WTC11 (cell line): ENCODE results near the gene TCEAL4. TPM values are rescaled to one million over a fixed set of nuclear protein-coding genes. Genes with fewer than 3 reads are reported as not detected.

Source experiments
- ATAC-seq: fragments of 200-7000 bp; cut with Tn5 transposase; 2 replicates; pipeline ENCODE4 v1.10.0; 2021; ENCODE audit warnings: mild to moderate bottlenecking, moderate library complexity
- CTCF ChIA-PET: fragments of 300-600 bp; sonication (Branson Sonifier 250); formaldehyde crosslinking; loops from one replicate; lab custom pipeline; 2021; ENCODE audit warnings: antibody characterized with exemption; lab: Charles Lee
- POLR2A ChIA-PET: fragments of 350-600 bp; sonication (Branson Sonifier 250); formaldehyde crosslinking; loops from one replicate; lab custom pipeline; 2021; ENCODE audit warnings: antibody characterized with exemption; lab: Charles Lee
- DNase-seq: peaks from one replicate; pipeline ENCODE4 v3.0.0; 2021; ENCODE audit warnings: low spot score
- H3K27ac Mint-ChIP-seq: 2 replicates; pipeline ENCODE4 v1.8.0; 2021; ENCODE audit warnings: mixed read lengths
- H3K27me3 Mint-ChIP-seq: 2 replicates; pipeline ENCODE4 v1.8.0; 2021; ENCODE audit warnings: low read depth, mild to moderate bottlenecking, moderate library complexity, mixed read lengths
- H3K36me3 Mint-ChIP-seq: 2 replicates; pipeline ENCODE4 v1.8.0; 2021; ENCODE audit warnings: mixed read lengths
- H3K4me1 Mint-ChIP-seq: 2 replicates; pipeline ENCODE4 v1.8.0; 2022; ENCODE audit warnings: mixed read lengths
- H3K4me3 Mint-ChIP-seq: 2 replicates; pipeline ENCODE4 v1.8.0; 2021; ENCODE audit warnings: mild to moderate bottlenecking, moderate library complexity, mixed read lengths
- H3K9me3 Mint-ChIP-seq: 2 replicates; pipeline ENCODE4 v1.8.0; 2021; ENCODE audit warnings: mixed read lengths
- CREB1 ChIP-seq: sonication (generic); formaldehyde crosslinking; IDR thresholded peaks from 2 replicates; pipeline ENCODE4 v1.8.0; 2023; ENCODE audit warnings: mild to moderate bottlenecking, missing genetic modification reagents
- EMX1 ChIP-seq: fragments of 250-450 bp; sonication (Bioruptor Pico); IDR thresholded peaks from 2 replicates; pipeline ENCODE4 v1.8.0; 2021; ENCODE audit warnings: mild to moderate bottlenecking
- ESRRA ChIP-seq: sonication (generic); formaldehyde crosslinking; IDR thresholded peaks from 2 replicates; pipeline ENCODE4 v1.8.1; 2022; ENCODE audit warnings: mild to moderate bottlenecking, missing genetic modification reagents, borderline replicate concordance
- FOXJ3 ChIP-seq: sonication (generic); formaldehyde crosslinking; IDR thresholded peaks from 2 replicates; pipeline ENCODE4 v1.9.0; 2021; ENCODE audit warnings: missing genetic modification reagents, mild to moderate bottlenecking, borderline replicate concordance
- GRHL2 ChIP-seq: fragments of 250-450 bp; sonication (Bioruptor Pico); IDR thresholded peaks from 2 replicates; pipeline ENCODE4 v1.8.0; 2022; ENCODE audit warnings: mild to moderate bottlenecking, moderate library complexity; ENCODE audit not compliant: insufficient replicate concordance, severe bottlenecking
- KAT7 ChIP-seq: sonication (generic); formaldehyde crosslinking; IDR thresholded peaks from 2 replicates; pipeline ENCODE4 v1.8.1; 2023; ENCODE audit warnings: missing genetic modification reagents, mild to moderate bottlenecking, borderline replicate concordance
- NFYB ChIP-seq: sonication (generic); formaldehyde crosslinking; conservative IDR thresholded peaks from 2 replicates; pipeline ENCODE4 v1.8.0; 2022; ENCODE audit warnings: low read depth, missing genetic modification reagents
- NR2C2 ChIP-seq: sonication (generic); formaldehyde crosslinking; IDR thresholded peaks from 2 replicates; pipeline ENCODE4 v1.8.0; 2022; ENCODE audit warnings: mild to moderate bottlenecking, missing genetic modification reagents
- NR3C1 ChIP-seq: sonication (generic); formaldehyde crosslinking; conservative IDR thresholded peaks from 2 replicates; pipeline ENCODE4 v1.8.1; 2023; ENCODE audit warnings: low read depth, mild to moderate bottlenecking, missing genetic modification reagents
- RELA ChIP-seq: sonication (generic); formaldehyde crosslinking; IDR thresholded peaks from 2 replicates; pipeline ENCODE4 v1.8.1; 2022; ENCODE audit warnings: missing genetic modification reagents, mild to moderate bottlenecking, borderline replicate concordance
- TCF7 ChIP-seq: sonication (generic); formaldehyde crosslinking; IDR thresholded peaks from 2 replicates; pipeline ENCODE4 v1.8.0; 2022; ENCODE audit warnings: mild to moderate bottlenecking, low read depth, missing genetic modification reagents, moderate library complexity
- ZNF263 ChIP-seq: sonication (generic); formaldehyde crosslinking; IDR thresholded peaks from 2 replicates; pipeline ENCODE4 v1.8.1; 2022; ENCODE audit warnings: low read depth, mild to moderate bottlenecking, moderate library complexity, missing genetic modification reagents
- ZNF423 ChIP-seq: fragments of 250-450 bp; sonication (Bioruptor Pico); IDR thresholded peaks from 2 replicates; pipeline ENCODE4 v2.1.2; 2022; ENCODE audit warnings: mild to moderate bottlenecking, moderate library complexity
- ZNF671 ChIP-seq: fragments of 250-450 bp; sonication (Bioruptor Pico); IDR thresholded peaks from 2 replicates; pipeline ENCODE4 v1.8.0; 2021; ENCODE audit warnings: mild to moderate bottlenecking
- total RNA-seq: library from RNA; stranded (reverse); gene quantifications from 3 replicates; pipeline ENCODE4 v1.2.3, GENCODE V29; 2021
- TF ChIP-seq, protein P1 (sequence below): sonication (generic); formaldehyde crosslinking; IDR thresholded peaks from 2 replicates; pipeline ENCODE4 v1.8.0; 2023; ENCODE audit warnings: missing genetic modification reagents, mild to moderate bottlenecking, borderline replicate concordance
- TF ChIP-seq, protein P2 (sequence below): sonication (generic); formaldehyde crosslinking; IDR thresholded peaks from 2 replicates; pipeline ENCODE4 v1.8.1; 2023; ENCODE audit warnings: mild to moderate bottlenecking, missing genetic modification reagents, moderate library complexity
- TF ChIP-seq, protein P3 (sequence below): sonication (generic); formaldehyde crosslinking; IDR thresholded peaks from 2 replicates; pipeline ENCODE4 v1.8.1; 2023; ENCODE audit warnings: mild to moderate bottlenecking, missing genetic modification reagents
- TF ChIP-seq, protein P4 (sequence below): sonication (generic); formaldehyde crosslinking; IDR thresholded peaks from 2 replicates; pipeline ENCODE4 v1.8.1; 2022; ENCODE audit warnings: mild to moderate bottlenecking, moderate library complexity, missing genetic modification reagents
- TF ChIP-seq, protein P5 (sequence below): sonication (generic); formaldehyde crosslinking; IDR thresholded peaks from 2 replicates; pipeline ENCODE4 v1.8.1; 2023; ENCODE audit warnings: mild to moderate bottlenecking, moderate library complexity, missing genetic modification reagents
- TF ChIP-seq, protein P6 (sequence below): fragments of 250-450 bp; sonication (Bioruptor Pico); IDR thresholded peaks from 2 replicates; pipeline ENCODE4 v1.9.0; 2021; ENCODE audit warnings: moderate library complexity, mild to moderate bottlenecking, inconsistent platforms, borderline replicate concordance
- TF ChIP-seq, protein P7 (sequence below): sonication (generic); formaldehyde crosslinking; IDR thresholded peaks from 2 replicates; pipeline ENCODE4 v1.8.0; 2023; ENCODE audit warnings: missing genetic modification reagents

TCEAL4 gene
- total RNA-seq, 1 experiment from 2014 or later, result 46.4 TPM

DNA sequence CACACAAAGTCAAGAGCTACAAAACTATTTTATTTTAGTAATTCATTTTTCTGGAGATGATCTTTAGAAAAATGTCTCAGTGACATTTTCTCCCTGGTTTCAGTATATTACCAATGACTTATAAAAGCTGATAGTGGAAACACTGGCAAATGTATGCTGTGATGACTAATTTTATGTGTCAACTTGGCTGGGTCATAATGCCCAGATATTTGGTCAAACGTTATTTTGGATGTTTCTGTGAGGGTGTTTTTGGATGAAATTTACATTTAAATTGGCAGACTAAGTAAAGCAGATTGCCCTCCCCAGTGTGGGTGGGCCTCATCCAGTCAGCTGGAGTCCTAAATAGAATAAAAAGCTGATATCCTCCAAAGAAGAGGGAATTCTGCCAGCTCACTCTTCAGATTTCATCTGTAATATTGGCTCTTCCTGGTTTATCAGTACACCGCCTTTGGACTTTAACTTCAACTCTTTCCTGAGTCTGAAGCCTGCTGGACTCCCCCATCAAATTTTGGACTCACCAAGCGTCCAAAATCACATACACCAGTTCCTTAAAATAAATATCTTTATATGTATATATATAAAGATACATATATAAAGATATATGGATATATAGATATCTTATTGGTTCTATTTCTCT is 34.8 kb upstream of the TCEAL4 start:
- H3K27me3 Mint-ChIP-seq, result peaks cover 7% of the 10 kb centered on the region; the same call in 1 of the 2 replicates
- no peaks in the 10 kb centered on the region for H3K36me3 Mint-ChIP-seq
- H3K9me3 Mint-ChIP-seq, result no peaks in the 10 kb centered on the region; the same call in 1 of the 2 replicates
- ChIA-PET CTCF (no interaction called here), POLR2A (no interaction called here)
- ATAC-seq, result no peak
- no peak for DNase-seq
- no peaks in the 10 kb centered on the region for H3K4me1 Mint-ChIP-seq
- no peak overlapping the region for H3K4me3 Mint-ChIP-seq
- no peak overlapping the region for H3K27ac Mint-ChIP-seq
- TF ChIP-seq TCF7 (CRISPR knock-in tag), result no peak
- TF ChIP-seq, protein P1, sequence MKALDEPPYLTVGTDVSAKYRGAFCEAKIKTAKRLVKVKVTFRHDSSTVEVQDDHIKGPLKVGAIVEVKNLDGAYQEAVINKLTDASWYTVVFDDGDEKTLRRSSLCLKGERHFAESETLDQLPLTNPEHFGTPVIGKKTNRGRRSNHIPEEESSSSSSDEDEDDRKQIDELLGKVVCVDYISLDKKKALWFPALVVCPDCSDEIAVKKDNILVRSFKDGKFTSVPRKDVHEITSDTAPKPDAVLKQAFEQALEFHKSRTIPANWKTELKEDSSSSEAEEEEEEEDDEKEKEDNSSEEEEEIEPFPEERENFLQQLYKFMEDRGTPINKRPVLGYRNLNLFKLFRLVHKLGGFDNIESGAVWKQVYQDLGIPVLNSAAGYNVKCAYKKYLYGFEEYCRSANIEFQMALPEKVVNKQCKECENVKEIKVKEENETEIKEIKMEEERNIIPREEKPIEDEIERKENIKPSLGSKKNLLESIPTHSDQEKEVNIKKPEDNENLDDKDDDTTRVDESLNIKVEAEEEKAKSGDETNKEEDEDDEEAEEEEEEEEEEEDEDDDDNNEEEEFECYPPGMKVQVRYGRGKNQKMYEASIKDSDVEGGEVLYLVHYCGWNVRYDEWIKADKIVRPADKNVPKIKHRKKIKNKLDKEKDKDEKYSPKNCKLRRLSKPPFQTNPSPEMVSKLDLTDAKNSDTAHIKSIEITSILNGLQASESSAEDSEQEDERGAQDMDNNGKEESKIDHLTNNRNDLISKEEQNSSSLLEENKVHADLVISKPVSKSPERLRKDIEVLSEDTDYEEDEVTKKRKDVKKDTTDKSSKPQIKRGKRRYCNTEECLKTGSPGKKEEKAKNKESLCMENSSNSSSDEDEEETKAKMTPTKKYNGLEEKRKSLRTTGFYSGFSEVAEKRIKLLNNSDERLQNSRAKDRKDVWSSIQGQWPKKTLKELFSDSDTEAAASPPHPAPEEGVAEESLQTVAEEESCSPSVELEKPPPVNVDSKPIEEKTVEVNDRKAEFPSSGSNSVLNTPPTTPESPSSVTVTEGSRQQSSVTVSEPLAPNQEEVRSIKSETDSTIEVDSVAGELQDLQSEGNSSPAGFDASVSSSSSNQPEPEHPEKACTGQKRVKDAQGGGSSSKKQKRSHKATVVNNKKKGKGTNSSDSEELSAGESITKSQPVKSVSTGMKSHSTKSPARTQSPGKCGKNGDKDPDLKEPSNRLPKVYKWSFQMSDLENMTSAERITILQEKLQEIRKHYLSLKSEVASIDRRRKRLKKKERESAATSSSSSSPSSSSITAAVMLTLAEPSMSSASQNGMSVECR (CRISPR knock-in tag), result no peak
- TF ChIP-seq RELA (CRISPR knock-in tag), result no peak
- TF ChIP-seq FOXJ3 (CRISPR knock-in tag), result no peak
- TF ChIP-seq NR2C2 (CRISPR knock-in tag), result no peak
- TF ChIP-seq, protein P2, sequence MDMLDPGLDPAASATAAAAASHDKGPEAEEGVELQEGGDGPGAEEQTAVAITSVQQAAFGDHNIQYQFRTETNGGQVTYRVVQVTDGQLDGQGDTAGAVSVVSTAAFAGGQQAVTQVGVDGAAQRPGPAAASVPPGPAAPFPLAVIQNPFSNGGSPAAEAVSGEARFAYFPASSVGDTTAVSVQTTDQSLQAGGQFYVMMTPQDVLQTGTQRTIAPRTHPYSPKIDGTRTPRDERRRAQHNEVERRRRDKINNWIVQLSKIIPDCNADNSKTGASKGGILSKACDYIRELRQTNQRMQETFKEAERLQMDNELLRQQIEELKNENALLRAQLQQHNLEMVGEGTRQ (CRISPR knock-in tag), result no peak
- TF ChIP-seq, protein P3, sequence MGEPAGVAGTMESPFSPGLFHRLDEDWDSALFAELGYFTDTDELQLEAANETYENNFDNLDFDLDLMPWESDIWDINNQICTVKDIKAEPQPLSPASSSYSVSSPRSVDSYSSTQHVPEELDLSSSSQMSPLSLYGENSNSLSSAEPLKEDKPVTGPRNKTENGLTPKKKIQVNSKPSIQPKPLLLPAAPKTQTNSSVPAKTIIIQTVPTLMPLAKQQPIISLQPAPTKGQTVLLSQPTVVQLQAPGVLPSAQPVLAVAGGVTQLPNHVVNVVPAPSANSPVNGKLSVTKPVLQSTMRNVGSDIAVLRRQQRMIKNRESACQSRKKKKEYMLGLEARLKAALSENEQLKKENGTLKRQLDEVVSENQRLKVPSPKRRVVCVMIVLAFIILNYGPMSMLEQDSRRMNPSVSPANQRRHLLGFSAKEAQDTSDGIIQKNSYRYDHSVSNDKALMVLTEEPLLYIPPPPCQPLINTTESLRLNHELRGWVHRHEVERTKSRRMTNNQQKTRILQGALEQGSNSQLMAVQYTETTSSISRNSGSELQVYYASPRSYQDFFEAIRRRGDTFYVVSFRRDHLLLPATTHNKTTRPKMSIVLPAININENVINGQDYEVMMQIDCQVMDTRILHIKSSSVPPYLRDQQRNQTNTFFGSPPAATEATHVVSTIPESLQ (CRISPR knock-in tag), result no peak
- no peak for TF ChIP-seq ZNF423 (CRISPR knock-in tag)
- TF ChIP-seq CREB1 (CRISPR knock-in tag), result no peak
- no peak for TF ChIP-seq EMX1 (CRISPR knock-in tag)
- TF ChIP-seq, protein P4, sequence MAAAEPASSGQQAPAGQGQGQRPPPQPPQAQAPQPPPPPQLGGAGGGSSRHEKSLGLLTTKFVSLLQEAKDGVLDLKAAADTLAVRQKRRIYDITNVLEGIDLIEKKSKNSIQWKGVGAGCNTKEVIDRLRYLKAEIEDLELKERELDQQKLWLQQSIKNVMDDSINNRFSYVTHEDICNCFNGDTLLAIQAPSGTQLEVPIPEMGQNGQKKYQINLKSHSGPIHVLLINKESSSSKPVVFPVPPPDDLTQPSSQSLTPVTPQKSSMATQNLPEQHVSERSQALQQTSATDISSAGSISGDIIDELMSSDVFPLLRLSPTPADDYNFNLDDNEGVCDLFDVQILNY, result no peak
- TF ChIP-seq NFYB (CRISPR knock-in tag), result no peak
- TF ChIP-seq, all 79 proteins: peak for 0

DNA sequence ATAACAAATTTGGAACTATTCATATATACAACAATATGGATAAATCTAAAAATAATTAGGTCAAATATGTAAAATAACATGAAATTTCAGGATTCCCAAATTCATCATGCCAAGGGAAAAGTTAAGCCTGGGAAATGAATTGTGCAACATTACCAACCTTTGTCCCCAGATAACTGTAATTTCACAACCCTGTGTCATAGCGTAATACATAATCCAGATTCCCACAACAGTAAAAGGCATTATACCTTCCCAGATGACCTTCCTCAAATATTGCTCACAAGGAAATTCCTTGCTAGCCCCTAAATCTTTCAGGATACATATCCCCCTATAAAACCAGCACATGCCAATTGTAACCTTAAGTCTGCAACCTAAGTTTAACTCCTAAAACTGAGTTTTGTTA is 33.1 kb upstream of the TCEAL4 start:
- DNase-seq (no peak), ATAC-seq (no peak)
- no peak overlapping the region for H3K27ac Mint-ChIP-seq
- no peaks in the 10 kb centered on the region for H3K4me1 Mint-ChIP-seq
- H3K36me3 Mint-ChIP-seq, result no peaks in the 10 kb centered on the region
- no peak overlapping the region for H3K4me3 Mint-ChIP-seq
- POLR2A ChIA-PET, result no interaction called here
- CTCF ChIA-PET, result no interaction called here
- no peaks in the 10 kb centered on the region; the same call in 1 of the 2 replicates for H3K9me3 Mint-ChIP-seq
- H3K27me3 Mint-ChIP-seq, result peaks cover 3% of the 10 kb centered on the region; the same call in 1 of the 2 replicates
- TF ChIP-seq RELA (CRISPR knock-in tag), result no peak
- TF ChIP-seq ZNF263 (CRISPR knock-in tag), result no peak
- TF ChIP-seq, protein P5, sequence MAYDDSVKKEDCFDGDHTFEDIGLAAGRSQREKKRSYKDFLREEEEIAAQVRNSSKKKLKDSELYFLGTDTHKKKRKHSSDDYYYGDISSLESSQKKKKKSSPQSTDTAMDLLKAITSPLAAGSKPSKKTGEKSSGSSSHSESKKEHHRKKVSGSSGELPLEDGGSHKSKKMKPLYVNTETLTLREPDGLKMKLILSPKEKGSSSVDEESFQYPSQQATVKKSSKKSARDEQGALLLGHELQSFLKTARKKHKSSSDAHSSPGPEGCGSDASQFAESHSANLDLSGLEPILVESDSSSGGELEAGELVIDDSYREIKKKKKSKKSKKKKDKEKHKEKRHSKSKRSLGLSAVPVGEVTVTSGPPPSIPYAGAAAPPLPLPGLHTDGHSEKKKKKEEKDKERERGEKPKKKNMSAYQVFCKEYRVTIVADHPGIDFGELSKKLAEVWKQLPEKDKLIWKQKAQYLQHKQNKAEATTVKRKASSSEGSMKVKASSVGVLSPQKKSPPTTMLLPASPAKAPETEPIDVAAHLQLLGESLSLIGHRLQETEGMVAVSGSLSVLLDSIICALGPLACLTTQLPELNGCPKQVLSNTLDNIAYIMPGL, result no peak
- no peak for TF ChIP-seq NR3C1 (CRISPR knock-in tag)
- no peak for TF ChIP-seq KAT7 (CRISPR knock-in tag)
- TF ChIP-seq GRHL2, result no peak
- no peak for TF ChIP-seq ESRRA (CRISPR knock-in tag)
- TF ChIP-seq, protein P6, sequence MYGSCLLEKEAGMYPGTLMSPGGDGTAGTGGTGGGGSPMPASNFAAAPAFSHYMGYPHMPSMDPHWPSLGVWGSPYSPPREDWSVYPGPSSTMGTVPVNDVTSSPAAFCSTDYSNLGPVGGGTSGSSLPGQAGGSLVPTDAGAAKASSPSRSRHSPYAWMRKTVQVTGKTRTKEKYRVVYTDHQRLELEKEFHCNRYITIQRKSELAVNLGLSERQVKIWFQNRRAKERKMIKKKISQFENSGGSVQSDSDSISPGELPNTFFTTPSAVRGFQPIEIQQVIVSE, result no peak
- no peak for TF ChIP-seq ZNF671
- TF ChIP-seq, protein P7, sequence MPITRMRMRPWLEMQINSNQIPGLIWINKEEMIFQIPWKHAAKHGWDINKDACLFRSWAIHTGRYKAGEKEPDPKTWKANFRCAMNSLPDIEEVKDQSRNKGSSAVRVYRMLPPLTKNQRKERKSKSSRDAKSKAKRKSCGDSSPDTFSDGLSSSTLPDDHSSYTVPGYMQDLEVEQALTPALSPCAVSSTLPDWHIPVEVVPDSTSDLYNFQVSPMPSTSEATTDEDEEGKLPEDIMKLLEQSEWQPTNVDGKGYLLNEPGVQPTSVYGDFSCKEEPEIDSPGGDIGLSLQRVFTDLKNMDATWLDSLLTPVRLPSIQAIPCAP, result no peak
